COLO668 (cell line): ENCODE measurements around the gene VCAN.

Source experiments
- DNase-seq: peaks from one replicate; lab custom pipeline; 2025; ENCODE audit not compliant: unreplicated experiment; lab: John Stamatoyannopoulos, UW

VCAN gene

DNA sequence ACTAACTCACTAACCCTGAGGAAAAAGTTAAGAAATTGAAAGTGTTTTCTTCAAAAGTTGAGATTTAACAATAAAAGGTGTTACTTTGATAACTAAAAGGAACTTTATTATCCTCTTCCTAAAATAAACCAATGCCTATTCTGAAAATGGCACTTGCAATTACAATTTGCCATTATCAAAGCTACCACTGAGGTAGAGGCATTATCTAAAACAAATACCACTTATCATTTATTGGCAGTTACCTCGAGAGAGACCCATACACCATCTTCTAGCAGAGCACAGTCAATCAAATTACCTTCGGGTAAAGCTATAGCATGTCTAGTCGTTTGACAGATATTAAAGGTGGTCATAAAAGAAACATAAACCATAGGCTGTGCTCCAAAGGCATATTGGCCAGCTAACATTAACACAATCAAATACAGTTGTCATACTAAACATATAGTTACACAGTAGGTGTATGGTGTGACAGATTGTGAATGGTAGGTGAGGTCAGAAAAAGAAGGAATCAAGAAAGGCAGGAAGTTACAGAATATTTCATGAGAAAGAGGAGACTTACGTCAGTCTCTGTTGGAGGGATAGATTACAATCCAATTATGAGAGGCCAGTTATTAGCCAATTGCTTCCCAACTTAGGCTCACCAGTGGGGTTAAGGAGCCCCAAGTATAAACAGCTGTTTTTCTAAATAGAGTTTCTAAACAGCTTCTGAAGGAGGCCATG lies 56.3 kb downstream of the VCAN start:
- DNase-seq, result no peak

DNA sequence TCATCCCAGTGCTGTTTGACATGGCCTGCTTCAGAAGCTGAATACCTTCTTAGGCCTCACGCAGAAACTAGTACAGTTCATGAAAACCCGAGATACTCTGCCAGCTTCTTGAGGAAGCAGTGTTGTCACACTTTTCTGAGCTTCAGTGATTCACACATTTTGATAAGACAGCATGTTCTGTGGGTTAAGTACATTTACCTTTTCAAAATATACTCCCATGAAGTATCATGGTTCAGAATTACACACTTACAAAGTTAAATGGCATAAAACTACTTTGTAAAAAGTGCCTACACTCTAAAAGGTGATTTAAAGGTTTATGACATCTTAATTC lies 56.9 kb downstream of the VCAN start:
- DNase-seq, result no peak

DNA sequence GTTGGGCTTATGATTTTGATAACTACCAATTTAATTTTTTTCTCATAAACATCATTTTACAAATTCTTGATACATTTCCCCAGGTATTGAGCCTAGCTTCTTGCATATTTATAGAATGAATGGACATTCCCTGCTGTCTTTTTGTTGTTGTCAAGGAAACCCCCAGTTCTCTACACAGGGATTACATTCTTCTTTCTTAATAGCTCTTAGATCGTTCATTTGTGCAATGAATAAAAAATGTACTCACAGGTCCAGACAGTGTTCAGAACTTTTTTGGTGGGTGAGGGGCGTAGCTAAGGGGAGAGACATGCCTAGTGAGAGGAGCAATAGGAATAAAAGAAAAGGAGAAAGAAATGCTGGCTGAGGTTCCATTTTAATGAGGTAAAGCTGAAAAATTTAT lies 58.6 kb downstream of the VCAN start:
- DNase-seq, result no peak

DNA sequence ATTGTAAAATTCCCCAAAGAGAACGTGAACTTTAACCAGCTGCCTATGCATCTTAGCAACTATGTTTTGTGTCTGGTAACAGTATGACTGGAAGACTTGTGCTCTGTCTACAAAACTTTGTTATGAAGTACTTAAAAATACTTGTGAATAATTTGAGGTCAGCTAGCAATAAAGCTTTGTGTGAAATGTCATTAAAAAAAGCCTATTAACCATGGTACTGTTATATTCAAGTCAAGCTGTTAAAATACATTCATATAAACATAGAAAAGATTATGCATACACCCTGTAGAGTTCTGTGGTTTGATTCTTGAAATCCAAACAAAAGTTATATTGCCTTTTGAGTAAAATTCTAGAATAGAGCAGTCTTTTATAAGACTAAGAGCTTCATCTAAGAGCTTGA lies 60.1 kb downstream of the VCAN start:
- DNase-seq, result no peak

DNA sequence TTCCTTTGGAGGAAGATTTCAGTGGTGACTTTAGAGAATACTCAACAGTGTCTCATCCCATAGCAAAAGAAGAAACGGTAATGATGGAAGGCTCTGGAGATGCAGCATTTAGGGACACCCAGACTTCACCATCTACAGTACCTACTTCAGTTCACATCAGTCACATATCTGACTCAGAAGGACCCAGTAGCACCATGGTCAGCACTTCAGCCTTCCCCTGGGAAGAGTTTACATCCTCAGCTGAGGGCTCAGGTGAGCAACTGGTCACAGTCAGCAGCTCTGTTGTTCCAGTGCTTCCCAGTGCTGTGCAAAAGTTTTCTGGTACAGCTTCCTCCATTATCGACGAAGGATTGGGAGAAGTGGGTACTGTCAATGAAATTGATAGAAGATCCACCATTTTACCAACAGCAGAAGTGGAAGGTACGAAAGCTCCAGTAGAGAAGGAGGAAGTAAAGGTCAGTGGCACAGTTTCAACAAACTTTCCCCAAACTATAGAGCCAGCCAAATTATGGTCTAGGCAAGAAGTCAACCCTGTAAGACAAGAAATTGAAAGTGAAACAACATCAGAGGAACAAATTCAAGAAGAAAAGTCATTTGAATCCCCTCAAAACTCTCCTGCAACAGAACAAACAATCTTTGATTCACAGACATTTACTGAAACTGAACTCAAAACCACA lies 67.4 kb downstream of the VCAN start:
- DNase-seq, result no peak

DNA sequence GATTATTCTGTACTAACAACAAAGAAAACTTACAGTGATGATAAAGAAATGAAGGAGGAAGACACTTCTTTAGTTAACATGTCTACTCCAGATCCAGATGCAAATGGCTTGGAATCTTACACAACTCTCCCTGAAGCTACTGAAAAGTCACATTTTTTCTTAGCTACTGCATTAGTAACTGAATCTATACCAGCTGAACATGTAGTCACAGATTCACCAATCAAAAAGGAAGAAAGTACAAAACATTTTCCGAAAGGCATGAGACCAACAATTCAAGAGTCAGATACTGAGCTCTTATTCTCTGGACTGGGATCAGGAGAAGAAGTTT lies 67.9 kb downstream of the VCAN start:
- no peak for DNase-seq

DNA sequence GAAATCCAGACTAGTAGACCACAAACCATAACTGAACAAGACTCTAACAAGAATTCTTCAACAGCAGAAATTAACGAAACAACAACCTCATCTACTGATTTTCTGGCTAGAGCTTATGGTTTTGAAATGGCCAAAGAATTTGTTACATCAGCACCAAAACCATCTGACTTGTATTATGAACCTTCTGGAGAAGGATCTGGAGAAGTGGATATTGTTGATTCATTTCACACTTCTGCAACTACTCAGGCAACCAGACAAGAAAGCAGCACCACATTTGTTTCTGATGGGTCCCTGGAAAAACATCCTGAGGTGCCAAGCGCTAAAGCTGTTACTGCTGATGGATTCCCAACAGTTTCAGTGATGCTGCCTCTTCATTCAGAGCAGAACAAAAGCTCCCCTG lies 68.6 kb downstream of the VCAN start:
- no peak for DNase-seq

DNA sequence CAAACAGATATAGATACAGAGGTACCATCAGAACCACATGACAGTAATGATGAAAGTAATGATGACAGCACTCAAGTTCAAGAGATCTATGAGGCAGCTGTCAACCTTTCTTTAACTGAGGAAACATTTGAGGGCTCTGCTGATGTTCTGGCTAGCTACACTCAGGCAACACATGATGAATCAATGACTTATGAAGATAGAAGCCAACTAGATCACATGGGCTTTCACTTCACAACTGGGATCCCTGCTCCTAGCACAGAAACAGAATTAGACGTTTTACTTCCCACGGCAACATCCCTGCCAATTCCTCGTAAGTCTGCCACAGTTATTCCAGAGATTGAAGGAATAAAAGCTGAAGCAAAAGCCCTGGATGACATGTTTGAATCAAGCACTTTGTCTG lies 69.2 kb downstream of the VCAN start:
- no peak for DNase-seq

DNA sequence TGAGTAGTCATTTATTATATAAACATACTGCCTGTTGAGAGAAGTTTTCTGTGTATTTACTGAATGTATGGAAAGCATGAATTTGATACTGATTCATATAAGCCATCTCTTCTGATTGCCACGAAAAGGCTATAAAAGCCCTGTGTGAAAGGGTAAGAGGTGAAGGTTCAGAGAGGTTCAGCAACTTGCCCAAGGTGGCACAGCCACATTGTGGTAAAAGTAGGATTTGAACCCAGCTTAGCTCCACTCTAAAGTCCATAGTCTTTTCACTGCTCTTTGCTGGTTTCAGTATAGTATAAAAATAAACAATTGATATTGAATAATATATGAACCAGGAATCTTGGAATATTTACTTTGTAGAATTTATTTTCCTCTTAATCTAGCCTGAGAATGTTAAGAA lies 71.3 kb downstream of the VCAN start:
- no peak for DNase-seq

DNA sequence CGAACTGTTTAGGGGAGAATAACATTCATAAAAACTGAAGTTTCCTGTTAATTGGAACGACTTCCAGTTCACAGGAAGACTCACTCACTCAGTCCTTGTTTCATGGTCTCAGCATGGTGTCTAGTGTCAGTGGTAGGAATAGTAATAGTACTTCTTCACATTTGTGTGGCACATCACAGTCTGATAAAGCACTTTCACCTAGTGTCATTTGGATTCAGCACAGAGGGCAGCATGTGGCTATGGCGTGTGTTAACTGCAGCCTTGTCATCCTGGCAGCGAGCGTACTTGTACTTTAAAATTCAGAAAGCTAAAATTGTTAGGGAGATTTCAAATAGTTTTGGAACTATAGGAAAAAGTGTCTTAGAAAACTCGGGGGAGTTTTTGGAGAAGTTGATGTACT lies 72.4 kb downstream of the VCAN start:
- no peak for DNase-seq

DNA sequence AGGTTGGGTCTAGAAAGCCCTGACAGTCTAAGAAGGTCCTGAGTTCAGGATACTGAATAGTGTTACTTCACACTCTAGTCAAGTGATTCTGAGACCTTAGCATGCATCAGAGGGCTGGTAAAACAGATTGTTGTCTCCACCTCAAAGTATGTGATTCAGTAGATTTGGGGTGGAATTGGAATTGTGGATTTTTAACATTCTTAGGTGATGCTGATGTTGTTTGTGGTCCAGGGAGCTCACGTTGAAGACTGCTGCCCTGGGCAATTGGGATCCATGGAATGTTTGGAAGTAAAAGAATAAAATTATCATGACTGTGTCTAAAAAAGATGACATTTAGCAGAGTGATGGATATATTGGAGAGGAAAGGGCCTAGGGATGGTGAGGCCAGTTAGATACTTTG lies 75.6 kb downstream of the VCAN start:
- DNase-seq, result no peak

DNA sequence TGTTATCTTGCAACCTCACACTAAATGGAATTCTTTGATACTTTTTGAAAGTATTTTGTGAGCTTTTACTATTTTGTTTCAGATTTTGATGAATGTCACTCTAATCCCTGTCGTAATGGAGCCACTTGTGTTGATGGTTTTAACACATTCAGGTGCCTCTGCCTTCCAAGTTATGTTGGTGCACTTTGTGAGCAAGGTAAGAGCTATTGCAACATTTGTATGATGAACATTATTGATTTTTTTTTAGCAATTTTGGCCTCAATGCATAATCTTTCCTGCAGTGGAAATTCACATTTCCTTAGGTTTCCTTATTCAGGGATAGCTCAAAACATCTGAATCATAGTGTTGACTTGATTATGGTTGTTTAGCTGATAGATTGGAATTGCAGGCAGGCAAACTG lies 76.3 kb downstream of the VCAN start:
- DNase-seq, result no peak

DNA sequence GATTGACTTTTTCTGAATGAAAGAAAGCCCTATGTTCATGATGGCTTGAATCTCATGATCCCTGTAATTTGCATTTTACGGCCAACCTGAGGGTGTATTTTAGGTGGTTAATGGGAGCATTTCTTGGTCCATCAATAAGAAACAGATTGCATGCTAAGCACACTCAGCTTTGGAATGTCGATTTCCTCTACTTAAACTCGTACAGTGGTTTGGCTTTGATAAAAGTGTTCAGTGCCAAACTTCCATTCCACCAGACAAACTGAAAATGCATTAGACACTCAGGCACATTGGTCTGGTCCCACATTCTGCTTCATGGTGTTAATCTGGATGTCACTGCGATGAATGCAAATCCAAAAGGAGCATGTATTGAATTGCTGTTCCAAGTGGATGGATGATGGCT lies 77.0 kb downstream of the VCAN start:
- no peak for DNase-seq

DNA sequence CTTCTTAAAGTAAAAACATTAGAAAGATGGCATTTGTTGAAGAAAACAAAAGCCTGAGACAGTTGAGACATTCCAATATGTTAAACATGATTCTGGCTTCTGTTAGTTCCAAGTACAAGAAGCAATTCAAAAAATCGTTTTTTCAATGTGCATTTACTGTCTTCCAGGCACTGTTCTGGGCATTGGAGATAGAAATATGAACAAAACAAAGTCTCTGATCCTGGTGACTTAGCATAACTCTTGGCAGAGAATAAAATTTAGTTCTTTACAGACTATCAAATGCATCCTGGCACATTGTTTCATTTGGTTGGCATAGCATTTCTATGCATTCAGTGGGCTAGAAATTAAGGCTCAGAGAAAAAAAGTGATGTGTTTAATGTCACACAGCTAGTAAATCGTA lies 77.5 kb downstream of the VCAN start:
- no peak for DNase-seq

DNA sequence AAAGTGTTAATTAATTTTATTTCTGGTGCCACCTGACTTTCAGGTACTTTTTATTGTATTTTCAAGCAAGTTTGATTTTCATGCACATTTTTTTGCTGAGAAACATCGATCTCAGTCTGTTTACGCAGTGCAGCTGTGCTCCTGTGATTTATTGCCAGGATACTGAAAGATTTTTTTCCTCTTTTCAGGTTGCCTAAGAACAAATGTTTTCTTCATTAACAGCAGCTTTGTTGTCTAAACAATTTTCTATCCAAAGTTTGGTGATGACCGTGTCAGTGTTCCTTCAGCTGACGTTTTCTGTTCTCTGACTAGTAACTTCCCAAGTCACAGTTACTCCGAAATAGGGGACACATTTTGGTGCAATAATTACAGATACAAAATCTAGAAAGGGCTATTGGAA lies 78.1 kb downstream of the VCAN start:
- DNase-seq, result no peak

DNA sequence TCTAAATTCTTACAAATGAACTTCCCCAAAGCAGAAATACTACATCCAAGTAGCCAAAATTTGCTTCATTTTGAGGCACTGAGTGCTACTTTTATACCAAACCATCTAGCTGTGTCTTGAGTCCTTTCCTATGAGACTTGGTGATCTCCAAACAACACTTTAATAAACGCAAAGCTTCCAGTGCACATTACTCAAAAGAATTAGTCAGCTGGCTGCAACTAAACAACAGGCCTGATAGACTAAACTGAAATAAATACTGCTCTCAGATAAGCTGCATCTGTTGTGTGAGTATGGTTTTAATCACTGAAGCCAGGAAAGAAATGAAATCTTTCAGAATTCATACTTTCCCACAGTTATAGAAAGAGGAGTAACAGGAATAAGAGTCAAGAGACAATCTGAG lies 80.3 kb downstream of the VCAN start:
- DNase-seq, result no peak

DNA sequence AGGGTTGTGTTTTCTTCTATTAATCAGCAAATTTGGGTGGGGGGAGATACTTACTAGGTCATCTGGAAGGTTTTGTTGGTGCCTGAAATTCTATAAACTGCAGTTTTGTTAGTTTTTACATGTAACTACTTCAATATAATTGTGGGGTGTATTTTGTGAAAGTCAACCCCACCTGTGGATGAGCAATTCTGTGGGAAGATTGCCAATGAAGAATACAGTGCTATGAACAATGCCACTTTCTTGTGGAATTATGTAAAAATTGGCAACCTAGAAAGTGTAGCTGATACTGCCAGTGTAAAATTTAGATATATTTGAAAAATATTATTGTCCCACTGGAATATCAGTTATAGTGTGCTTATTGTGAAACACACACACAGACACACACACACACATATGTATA lies 80.7 kb downstream of the VCAN start:
- no peak for DNase-seq

DNA sequence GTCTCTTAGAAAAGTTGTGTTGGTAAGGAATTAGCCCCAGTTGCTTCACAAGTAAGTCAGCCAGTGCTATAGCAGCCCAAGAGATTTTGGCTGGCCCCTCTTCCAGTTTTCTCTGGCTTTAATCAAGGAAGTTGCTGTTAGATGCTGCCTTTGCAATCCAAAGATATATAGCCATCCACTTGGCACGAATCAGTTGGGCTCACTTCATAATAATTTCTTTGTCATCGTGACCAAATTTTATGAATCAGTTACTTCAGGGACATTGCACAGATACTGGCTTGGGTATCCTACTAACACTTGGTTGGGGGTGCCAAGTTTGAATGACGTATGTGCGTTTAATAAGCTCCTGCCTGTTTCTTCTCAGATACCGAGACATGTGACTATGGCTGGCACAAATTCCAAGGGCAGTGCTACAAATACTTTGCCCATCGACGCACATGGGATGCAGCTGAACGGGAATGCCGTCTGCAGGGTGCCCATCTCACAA lies 81.5 kb downstream of the VCAN start:
- DNase-seq, result no peak

DNA sequence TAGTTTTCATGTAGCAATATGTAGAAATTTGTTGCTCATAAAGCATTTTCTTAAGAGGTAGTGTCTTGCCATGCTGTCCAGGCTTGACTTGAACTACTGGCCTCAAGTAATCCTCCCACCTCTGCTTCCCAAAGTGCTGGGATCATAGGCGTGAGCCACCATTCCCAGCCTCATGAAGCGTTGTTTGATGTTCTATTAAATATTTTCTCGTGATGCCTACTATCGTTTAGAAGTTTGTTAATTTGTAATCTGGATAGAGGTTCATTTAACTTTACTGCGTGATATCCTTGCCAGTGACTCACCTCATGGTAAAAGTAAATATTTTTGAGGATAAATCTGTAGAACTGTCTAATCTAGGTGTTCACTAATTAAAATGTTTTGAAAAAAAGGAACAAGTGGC lies 82.6 kb downstream of the VCAN start:
- no peak for DNase-seq

DNA sequence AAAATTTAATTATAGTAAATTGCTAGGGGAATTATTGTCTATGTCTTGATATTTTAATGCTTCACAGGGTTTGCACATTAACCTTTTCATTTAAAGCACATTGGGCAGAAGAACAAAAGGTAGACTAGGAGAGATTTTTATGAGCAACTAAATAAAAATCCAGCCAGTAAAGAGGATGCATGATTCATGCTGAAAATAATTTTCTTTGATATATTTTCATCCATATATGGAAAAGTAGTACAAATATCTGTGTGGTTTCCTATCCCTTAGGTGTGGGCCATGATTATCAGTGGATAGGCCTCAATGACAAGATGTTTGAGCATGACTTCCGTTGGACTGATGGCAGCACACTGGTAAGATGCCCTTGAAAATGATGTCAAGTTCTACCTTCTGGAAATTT lies 83.1 kb downstream of the VCAN start:
- DNase-seq, result no peak

DNA sequence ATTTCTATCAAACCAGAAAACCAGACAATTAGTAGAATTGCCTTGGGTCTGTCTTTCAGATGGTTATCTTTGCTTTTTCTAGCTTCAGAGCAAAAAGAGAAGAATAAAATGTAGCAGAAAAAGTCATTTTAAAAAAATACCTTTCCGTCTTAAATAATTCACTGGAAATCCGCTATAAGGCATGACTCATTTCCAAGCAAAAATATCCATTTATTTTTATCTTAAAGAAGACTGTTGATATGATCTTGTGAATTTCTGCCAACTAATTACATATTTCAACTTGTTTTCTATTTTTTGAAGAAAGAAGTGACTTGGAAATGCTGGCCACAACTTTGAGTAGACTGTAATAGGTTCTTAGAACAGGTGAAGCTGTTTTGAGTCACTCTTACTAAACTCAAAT lies 83.7 kb downstream of the VCAN start:
- no peak for DNase-seq

DNA sequence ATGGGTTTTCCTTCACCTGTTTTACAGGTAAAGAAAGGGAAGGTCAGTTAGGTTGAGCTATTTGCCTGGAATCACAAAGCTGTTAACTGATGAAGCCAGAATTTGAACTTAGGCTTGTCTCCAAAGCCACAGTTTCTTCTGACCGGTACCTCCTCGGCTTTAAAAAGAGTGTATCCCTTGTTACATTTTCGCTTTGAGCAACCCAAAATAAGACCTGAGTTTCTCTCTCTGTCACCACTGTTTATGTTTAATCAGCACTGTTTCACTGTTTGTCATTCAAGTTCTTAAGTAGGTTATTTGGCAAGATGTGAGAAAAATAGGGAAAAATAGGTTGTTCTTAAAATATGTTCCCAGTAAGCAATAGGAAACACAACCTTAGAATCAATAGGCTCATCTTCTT lies 84.6 kb downstream of the VCAN start:
- DNase-seq, result no peak

DNA sequence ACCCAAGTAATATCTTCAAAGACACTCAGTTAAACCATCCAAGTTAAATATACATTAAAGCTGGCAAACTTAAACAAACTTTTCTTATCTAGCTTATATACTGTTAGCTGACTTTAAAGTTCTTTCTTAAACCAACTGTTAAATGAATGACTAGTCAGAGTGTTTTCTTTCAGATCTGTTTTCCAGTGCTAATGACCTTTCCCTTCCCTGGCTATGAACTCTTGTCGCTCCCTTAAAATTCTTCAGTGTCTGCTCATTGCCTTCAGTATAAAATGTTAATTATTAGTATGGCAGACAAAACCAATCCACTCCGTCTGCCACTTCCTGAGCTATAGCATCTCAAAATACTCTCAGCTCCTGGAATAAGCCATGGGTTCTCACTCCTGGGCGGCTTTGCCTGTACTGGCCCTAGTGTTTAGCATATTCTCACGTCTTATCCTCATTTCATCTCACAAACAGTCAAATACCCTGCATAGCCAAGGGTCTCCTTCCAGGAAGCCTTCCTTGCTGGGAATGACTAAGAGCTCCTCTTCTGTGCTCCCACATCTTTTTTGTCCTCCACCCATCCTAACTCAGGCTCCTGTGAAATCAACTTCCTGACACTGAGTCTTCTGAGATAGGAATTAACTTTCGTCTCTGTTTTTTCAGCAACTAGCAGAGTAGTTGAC lies 87.7 kb downstream of the VCAN start:
- no peak for DNase-seq
